ENCODE measurements around the gene CAPG. TPM values are rescaled to one million over a fixed set of nuclear protein-coding genes. Genes with fewer than 3 reads are reported as not detected.
"Not testable (repeated sequence)": the region's sequence is repeated elsewhere in the genome, so short reads cannot be mapped to it uniquely, and the experiment has no call there.

The CAPG gene
- total RNA-seq, 6 experiments from 2014 or later: 10.7 to 49.6 (median 13.6) TPM

DNA sequence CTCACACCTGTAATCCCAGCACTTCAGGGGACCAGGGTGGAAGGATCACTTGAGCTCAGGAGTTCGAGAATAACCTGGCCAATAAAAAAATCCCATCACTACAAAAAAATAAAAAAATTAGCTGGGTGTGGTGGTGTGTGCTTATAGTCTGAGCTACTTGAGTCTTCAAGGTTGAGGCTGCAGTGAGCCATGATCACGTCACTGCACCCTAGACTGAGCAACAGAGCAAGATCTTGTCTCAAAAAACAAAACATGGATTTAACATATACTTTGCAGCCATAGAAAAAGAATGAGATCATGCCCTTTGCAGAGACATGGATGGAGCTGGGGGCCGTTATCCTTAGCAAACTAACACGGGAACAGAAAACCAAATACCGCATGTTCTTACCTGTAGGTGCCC is 30.6 kb upstream of the CAPG start:
- Mint-ChIP-seq H3K27ac (no peak overlapping the region), H3K27me3 (ENCODE audit: insufficient read depth) (peaks cover 3% of the 10 kb centered on the region), H3K36me3 (ENCODE audit: low read depth) (no peaks in the 10 kb centered on the region), H3K9me3 (no peaks in the 10 kb centered on the region), H3K4me3 (no peak overlapping the region), H3K4me1 (ENCODE audit: low read depth) (peaks cover 22% of the 10 kb centered on the region)
- TF ChIP-seq, protein P1, sequence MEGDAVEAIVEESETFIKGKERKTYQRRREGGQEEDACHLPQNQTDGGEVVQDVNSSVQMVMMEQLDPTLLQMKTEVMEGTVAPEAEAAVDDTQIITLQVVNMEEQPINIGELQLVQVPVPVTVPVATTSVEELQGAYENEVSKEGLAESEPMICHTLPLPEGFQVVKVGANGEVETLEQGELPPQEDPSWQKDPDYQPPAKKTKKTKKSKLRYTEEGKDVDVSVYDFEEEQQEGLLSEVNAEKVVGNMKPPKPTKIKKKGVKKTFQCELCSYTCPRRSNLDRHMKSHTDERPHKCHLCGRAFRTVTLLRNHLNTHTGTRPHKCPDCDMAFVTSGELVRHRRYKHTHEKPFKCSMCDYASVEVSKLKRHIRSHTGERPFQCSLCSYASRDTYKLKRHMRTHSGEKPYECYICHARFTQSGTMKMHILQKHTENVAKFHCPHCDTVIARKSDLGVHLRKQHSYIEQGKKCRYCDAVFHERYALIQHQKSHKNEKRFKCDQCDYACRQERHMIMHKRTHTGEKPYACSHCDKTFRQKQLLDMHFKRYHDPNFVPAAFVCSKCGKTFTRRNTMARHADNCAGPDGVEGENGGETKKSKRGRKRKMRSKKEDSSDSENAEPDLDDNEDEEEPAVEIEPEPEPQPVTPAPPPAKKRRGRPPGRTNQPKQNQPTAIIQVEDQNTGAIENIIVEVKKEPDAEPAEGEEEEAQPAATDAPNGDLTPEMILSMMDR (IDR thresholded peaks at IDR 0.05): no peak
- no peak for DNase-seq

DNA sequence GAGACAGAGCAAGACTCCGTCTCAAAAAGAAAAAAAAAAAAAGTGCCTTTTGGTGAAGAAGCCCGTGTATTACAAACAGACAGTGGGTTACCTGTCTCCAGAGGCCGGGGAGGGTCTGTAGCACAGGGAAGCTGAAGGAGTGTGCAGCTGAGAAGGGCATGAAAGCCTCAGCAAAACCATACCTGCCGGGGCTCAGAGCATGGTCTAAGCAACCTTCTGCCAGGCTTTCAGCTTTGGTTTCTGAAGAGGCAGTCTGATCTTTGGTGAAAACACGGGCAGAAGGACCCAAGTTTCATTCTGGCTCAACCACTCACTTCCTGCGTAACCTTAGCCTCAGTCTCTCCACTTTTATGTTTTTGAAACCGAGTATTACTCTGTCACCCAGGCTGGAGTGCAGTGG is 29.8 kb upstream of the CAPG start:
- Mint-ChIP-seq H3K27me3 (ENCODE audit: insufficient read depth) (peaks cover 3% of the 10 kb centered on the region), H3K4me3 (no peak overlapping the region), H3K36me3 (ENCODE audit: low read depth) (no peaks in the 10 kb centered on the region), H3K4me1 (ENCODE audit: low read depth) (peaks cover 14% of the 10 kb centered on the region), H3K27ac (no peak overlapping the region), H3K9me3 (no peaks in the 10 kb centered on the region)
- TF ChIP-seq, protein P1 (IDR thresholded peaks at IDR 0.05): no peak
- no peak for DNase-seq

DNA sequence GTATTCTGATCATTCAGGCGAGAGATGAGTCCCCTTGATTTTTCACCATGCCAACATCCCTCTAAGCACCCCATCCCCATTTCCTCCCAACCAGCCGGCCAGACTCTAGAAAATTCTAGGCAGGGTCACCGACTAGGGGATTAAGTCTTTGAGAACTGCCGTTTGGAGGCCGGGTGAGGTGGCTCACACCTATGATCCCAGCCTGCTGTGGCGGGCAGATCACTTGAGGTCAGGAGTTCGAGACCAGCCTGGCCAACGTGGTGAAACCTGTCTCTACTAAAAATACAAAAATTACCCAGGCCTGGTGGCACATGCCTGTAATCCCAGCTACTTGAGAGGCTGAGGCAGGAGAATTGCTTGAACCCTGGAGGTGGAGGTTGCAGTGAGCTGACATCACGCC is 29.4 kb upstream of the CAPG start:
- H3K27me3 Mint-ChIP-seq (ENCODE audit: insufficient read depth); DNase-seq; H3K36me3 Mint-ChIP-seq (ENCODE audit: low read depth); H3K9me3 Mint-ChIP-seq; H3K27ac Mint-ChIP-seq; H3K4me3 Mint-ChIP-seq: not testable (repeated sequence)
- H3K4me1 Mint-ChIP-seq (ENCODE audit: low read depth): peaks cover 10% of the 10 kb centered on the region

DNA sequence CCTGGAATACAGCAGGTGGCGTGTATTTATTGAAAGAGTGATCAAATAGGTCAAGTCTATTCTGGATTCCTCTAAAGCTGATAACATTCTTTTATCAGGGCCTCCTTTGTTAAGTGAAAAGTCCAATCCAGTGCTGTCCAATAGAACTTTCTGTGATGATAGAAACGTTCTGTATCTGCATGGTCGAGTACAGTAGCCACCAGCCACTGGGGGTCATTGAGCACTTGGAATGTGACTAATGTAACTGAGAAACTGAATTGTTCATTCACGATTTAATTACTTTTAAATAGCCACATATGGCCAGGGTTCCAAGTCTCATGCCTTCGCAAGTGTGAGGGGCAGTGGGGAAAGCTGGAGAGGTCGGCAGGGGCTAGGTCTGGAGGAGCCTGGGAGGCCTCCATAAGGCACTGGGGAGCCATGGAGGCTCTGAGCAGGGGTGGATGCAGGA is 28.9 kb upstream of the CAPG start:
- H3K4me1 Mint-ChIP-seq (ENCODE audit: low read depth): peaks cover 7% of the 10 kb centered on the region
- H3K4me3 Mint-ChIP-seq: no peak overlapping the region
- peaks cover 3% of the 10 kb centered on the region for H3K27me3 Mint-ChIP-seq (ENCODE audit: insufficient read depth)
- no peak for DNase-seq
- no peaks in the 10 kb centered on the region for H3K9me3 Mint-ChIP-seq
- no peak overlapping the region for H3K27ac Mint-ChIP-seq
- H3K36me3 Mint-ChIP-seq (ENCODE audit: low read depth): no peaks in the 10 kb centered on the region
- TF ChIP-seq, protein P1 (IDR thresholded peaks at IDR 0.05): no peak

DNA sequence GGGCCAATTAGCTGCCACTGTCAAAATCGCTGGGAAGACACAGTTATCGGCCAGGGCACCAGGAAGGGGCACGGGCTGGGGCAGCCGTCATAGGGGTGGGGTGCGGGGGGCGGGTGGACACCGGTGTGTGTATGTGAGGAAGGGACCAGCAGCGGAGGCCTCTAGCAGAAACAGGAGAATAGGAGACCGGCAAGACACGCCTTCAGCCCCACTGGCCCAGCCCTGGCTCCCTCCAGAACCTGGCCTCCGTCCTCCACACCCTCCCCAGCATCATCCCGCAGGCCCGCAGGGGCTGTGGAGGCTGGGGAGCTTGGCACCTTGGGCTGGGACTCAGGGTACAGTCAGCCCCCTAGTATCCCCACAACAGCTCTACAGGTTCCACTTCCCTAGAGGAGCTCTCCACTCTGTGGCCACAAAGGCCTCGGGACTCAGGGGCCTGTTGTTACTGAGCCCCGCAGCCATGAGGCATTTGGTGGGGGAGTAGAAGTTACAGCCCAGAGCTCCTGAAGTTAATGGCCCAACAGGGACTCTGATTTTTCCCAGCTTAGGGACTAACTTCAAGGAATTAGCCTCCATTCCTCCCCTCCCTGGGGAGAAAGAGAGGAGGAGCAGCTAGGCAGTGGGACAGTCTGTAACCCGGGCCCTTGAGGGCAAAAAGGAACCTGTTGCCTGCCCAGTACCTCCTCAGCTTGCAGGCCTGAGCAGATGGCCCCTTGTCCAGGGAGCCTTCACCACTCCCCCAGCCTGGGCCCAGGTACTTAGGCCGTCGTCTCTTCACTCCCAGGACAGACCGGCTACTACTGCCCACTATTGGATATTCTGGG is 28.2 kb upstream of the CAPG start:
- TF ChIP-seq, protein P1 (IDR thresholded peaks at IDR 0.05): no peak
- H3K4me1 Mint-ChIP-seq (ENCODE audit: low read depth): peaks cover 14% of the 10 kb centered on the region
- DNase-seq: no peak
- peak overlapping the region; percentile 65 for H3K4me3 Mint-ChIP-seq
- H3K9me3 Mint-ChIP-seq: no peaks in the 10 kb centered on the region
- H3K27me3 Mint-ChIP-seq (ENCODE audit: insufficient read depth): peaks cover 2% of the 10 kb centered on the region
- peak overlapping the region; percentile 82 for H3K27ac Mint-ChIP-seq
- no peaks in the 10 kb centered on the region for H3K36me3 Mint-ChIP-seq (ENCODE audit: low read depth)

DNA sequence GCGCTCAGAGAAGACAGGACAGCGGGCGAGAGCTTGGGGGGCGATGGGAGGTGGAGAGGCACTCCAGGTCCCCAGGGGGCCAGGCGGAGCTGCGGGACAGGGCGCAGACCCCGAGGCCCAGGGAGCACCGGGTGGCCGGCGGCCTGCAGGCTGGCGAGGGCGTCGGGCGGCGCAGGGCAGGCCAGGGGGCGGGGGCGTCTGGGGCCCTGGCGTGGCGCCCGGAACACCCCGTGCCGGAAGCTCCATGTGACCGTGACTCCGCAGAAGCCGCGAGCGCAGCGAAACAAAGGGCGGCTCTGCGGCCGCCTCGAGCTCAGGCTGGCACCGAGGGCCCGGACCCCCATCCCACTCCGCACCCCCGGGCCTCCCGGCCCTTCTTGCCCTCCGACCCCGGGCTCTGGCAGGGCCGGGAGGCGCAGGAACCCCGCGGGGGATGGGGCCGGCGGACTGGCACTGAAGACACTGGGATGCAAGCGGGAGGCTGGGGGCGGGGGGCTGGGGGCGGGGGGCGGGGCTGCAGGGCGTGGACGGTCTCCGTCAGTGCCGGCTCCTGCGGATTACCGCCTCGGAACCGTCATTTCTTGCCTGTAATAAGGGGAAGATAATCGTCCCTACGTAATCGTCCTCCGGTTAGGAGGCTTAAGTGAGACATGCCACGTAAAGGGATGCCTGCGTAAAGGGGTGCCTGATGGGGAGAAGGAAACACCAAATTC is 27.5 kb upstream of the CAPG start:
- Mint-ChIP-seq H3K27me3 (ENCODE audit: insufficient read depth) (peaks cover 2% of the 10 kb centered on the region), H3K27ac (peak overlapping the region; percentile 82), H3K9me3 (no peaks in the 10 kb centered on the region), H3K36me3 (ENCODE audit: low read depth) (no peaks in the 10 kb centered on the region), H3K4me1 (ENCODE audit: low read depth) (peaks cover 15% of the 10 kb centered on the region), H3K4me3 (peak overlapping the region; percentile 65)
- TF ChIP-seq, protein P1 (IDR thresholded peaks at IDR 0.05): no peak
- DNase-seq: peak; percentile 17
